ENCODE data around the gene ACTL7A.

DNA sequence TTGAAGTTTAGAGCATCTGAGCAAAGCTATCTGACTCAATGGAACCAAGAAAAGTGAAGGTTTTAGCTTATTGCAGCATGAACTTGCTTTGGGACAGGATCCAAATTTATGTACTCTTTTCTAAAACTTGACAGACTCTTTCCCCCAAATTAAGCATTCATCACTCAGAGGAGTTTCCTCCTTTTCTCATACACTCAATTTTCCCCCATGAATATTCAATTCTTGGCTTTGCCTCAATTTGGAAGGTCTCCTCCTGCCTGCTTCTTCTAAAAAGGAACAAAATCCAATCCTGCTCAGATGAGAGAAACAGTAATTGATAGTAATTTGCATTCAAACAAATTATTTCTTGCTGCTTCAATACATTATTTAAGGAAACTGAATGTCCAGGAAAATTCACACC, 5.0 kb downstream of the ACTL7A start:
- TF ChIP-seq POLR2A (IDR thresholded peaks at IDR 0.05; ENCODE audit: low read length) (no peak), GATA1 (IDR thresholded peaks at IDR 0.05; ENCODE audit: low read depth, low read length) (no peak)
